HG02759 (cell line): ENCODE results near the gene GCK.

Experiments used
- ATAC-seq: cut with Tn5 transposase; IDR thresholded peaks from one replicate; pipeline ENCODE4 v1.9.1; 2021; ENCODE audit warnings: mild to moderate bottlenecking, moderate library complexity; ENCODE audit not compliant: unreplicated experiment

GCK gene

DNA sequence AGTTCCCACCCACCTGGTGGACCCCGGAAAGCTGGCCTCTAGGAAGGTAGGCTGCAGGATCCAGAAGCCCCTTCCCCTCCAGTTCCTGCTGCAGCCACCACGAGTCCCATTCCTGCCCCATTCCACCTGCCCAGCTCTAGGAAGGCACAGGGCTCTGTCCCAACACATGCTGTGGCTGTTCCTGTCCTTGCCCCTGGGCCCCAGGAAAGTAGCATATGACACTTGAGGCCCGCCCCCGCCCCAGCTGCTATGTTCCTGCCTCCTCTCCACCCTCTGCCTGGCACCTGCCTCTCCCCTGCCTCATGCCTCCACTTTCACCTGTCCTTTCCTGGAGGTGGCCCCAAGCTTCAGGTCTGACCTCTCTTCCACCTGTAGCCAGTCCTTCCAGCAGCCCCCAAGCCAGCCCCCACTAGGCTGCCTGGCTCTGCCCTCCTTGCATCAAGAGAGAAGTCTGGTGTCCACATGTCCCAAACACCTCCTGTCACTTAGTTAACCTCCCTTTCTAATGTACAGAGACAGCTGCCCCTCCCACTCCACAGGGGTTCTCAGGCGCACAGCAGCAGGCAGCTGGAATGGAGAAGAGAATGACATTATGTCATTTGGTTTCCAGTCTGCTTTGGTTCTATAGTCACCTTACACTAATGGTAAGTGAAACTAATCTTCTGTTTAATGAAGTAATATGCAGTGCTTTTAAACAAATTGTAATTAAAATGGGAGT, 34.3 kb upstream of the GCK start:
- ATAC-seq: no peak

DNA sequence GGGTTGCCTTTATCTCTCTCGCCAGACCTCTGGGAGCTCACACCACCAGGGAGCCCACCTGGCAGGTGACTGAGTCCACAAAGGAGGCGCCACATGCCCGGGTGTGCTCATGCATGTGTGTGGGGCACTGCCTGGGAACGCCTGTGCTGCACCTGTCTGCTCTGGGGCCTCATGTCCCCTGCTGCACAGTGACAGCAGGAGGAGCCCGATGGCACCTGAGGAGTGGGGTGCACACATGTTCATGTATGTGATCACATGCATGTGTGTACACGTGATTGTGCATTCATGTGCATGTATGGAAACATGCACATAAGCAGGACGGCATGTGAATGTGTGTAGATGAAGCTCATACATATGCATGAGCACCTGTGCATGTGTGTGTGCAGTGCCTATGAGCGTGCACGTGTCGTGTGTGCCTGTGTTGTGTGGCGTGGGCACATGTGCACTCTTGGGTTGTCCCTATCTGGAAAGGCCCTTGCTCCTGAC, 33.6 kb upstream of the GCK start:
- ATAC-seq: no peak

DNA sequence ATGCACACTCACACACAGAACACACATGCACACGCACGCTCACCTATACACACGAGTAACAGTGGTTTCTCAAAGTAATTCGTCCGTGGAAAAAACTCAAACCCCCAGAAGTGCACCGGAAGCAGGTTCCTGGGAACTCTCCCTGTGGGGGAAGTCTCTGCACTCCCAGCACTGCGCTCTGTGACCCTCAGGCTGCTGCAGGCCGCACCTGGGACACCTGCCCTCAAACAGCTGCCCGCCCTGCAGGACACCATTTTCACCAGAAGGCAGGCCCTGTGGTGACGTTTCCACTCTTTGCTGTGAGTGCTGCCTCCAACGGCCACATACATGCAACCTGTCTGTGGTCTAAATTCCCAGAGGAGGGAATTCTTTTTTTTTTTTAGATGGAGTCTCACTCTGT, 32.8 kb upstream of the GCK start:
- no peak for ATAC-seq

DNA sequence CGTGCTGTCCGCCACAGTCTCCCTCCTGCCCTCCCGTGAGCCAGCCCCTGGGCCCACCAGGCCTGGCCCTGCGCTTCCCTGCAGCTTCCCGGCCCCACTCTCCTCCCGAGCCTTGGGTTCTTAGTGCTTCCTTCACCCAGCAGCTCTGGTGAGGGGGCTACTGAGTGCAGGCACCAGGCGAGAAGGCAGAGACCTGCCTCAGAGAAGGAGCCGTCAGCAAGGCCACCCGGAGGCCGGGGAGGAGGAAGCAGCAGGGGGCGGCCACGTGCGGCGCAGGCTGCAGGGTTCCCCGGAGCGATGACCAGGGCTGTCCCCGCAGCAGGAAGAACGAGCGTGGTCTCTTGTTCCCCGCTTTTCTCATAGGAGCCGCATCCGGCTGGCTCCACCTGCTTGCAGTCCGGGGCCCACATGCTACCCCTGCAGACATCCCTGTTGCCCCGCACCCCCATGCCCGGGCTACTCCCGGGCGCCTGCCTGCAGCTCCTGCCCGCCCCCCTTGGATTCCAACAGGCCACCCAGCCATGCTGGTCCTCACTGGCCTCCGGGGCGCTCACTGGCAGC, 32.1 kb upstream of the GCK start:
- ATAC-seq: no peak

DNA sequence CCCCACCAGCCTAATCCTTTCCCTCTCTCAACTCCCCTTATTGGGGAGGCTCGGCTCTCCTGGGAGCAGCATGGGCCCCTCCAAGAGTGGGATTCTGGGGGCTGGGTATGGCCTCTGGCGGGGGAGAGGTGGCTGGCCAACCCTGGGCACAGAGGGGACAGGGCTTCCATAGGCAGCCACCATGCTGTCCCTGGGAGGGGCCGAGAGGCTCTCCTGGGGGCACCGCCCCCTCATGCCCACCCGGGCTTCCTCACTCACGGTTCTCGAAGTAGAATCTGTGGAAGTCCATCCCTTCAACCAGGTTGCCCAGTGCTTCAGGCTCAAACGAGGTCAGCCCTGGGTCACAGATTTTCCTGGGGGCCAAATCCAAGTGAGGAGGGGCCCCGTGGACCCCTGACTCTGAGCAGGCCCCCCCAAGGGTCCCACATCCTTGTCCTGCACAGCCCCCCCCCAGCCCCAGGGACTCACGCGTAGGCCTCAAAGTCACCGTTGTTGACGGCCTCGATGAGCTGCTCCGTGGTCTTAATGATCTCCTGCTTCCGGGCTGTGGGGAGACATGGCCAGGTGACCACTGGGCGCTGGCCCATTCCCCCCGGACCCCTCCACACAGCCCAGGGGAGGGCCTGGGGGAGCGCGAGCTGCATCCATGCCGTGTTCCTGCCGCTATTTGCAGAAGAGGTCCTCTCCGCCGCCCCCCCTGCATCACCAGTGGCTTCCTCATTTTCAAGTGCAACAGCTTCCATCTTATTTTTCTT, 31.3 kb upstream of the GCK start:
- no peak for ATAC-seq

DNA sequence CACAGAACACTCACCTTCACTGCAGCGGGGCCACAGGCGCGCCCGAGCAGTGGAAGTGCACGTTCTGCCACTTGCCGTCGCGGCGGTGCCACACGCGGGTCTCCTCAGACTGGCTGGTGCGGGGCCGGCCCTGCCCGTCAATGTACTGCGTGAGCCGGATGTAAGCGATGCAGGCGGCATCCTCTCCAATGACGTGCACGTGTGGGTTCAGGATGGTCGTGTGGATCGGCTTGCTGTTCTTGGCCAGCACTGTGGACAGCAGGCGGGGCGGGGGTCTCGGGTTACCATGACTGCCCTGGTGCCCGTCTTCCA, 30.8 kb upstream of the GCK start:
- ATAC-seq: no peak

DNA sequence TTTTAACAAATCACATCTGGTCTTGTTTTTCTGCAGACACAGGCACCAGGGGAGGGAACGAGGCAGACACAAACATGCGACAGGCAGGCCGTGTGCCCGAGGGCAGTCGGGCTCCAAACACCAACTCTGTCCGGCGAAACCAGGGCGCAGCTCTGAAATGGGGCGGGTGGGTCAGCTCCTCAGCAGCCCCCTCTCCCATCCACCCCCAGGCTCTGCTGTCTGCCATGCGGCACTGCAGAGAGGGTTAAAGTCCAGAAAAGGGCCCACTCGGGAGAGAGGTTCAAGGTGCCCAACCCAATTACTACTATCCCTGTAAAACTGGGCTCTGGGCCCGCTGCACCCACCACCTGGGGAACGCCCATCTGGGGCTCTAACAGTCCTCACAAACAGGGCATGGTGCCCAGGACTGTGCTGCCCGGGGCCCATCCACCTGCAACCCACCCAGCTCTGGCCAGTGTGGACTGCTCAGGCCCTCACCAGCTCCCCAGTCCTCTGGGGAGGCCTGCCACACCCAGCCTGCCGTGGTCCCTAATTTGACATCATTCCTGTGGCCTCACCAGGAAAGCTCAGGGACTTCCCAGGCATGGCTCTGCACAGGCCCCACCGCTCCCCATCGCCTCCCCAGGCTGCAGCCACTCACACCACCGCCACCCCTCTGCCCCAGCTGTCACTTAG, 30.3 kb upstream of the GCK start:
- no peak for ATAC-seq

DNA sequence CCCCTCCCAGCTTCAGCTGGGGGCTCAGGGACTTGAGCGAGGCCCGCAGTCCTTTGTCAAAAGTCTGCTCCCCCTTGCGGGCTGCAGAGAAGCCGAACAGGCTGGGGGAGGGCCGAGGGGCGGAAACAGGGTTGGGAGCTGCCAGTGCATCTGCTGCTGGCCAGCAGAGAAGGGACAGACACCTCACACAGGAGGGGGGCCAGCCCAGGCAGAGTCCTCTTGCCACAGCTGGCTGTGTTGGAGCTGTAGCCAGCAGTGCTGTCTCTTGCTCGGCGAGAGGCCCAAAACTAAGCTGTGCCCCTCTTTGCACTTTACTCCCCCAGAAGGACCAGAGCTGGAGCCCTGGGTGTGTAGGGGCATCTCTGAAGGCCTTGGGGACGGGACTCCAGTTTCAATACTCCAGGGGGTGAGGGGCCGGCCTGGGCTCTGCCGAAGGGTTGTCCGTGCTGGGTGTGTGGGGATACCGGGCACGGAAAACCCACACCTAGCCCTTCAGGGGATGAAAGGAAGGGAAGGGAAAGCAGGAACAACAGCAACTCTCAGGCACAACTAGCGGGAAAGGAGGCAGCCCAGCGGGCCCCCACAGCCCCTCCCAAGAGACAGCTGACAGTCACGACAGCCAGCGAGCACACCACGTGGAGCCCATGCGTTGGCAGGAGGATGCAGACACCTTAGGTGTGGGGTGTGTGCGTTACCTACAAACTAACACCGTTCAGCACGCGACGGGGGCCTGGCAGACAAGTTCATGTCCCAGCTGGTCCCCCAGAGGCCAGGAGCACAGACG, 29.4 kb upstream of the GCK start:
- ATAC-seq: no peak

DNA sequence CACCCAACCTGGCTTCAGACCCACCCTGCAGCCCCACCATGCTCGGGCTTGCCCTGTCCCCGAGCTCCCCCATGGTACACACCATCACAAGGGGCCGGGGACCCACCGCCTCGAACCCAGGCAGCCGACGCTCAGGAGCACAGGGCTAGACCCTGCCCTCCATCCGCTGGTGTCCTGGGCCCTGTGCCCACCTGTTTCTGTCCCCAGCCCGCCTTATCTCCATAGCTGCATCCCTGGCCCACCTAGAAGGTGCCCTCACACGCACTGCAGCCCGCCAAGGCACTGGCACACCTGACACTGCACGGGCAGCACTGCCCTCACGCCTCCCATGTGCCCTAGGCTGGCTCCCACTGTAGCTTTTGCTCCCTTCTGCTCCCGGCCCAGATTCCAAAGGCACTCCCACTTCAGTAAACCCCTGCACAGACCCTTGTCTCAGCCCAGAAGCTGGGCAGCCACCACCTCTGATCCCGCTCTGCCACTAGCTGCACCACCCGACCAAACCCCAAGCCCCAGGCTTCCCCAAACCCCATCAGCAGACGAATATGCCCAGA, 28.7 kb upstream of the GCK start:
- ATAC-seq: no peak

DNA sequence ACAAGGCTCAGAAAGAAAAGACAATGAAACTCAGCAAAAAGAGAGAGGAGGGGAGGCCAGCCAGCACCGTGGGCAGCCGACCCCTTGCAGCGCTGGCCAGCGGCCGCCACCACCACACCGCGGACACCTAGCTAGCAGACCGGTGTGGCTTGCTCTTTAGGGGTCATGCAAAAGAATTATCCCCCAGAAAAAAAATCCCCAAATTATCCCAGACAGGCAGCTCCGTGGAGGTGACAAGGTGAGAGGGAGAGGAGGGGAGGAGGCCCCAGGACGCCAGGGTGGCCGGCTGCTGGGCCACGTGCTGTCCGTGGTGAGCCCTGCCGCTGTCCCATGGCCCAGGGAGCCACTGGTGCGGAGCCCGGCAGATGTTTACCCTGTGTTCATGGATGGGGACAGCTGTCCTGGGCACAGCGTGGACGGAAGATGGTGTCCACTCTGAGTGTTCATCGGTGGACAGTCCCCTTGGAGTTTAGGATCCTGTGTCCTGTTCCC, 28.0 kb upstream of the GCK start:
- ATAC-seq: no peak

DNA sequence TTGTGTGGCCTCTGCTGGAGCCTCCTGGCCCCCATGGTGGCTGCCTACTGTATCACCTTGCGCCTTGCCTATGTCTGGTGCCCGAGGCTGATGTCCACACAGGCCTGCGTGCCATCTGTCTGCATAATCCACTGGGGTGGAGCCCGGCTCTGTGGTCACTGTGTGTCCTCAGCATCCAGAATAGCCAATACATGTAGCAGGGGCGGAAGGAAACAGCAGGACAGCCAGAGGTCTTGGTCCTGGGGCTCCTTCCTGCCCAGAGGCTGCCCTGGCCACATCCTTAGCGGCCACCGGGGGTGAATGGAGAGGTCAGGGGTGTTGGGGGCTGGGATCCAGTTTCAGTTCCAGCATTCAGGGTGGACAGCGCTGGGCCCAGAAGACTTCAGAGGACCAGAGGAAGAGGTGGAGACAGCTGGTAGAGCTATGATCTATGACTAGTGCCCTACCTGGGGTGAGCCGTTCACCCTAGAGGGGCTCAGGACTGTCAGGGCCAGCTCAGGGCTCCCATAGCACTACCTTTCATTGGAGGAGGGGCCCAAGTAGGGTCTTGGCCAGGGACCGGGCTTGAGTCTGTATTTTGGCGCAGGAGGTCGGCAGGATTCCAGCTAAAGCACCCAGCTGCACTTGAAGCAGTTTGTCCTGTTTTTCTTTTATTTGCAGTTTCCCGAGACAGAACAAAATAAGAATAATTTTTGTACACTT, 27.4 kb upstream of the GCK start:
- no peak for ATAC-seq

DNA sequence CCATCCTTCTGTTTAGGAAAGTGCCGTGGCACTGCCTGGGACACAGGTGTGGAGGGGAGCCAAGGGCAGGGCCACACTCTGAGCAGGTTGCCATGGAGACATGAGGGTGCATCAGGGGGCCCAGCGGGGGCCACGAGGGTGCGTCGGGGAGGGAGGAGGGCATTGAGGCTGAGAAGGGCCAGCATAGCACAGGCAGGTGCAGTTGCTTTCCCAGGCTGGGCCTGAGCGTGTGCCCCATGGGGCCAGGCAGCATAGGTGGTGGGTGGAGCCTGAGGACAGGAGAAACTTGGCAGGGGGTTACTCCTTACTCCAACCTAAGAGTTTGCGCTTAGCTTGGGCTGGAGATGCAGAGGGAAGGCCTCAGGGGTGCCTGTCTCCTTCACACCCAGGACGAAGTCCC, 26.8 kb upstream of the GCK start:
- ATAC-seq: no peak

DNA sequence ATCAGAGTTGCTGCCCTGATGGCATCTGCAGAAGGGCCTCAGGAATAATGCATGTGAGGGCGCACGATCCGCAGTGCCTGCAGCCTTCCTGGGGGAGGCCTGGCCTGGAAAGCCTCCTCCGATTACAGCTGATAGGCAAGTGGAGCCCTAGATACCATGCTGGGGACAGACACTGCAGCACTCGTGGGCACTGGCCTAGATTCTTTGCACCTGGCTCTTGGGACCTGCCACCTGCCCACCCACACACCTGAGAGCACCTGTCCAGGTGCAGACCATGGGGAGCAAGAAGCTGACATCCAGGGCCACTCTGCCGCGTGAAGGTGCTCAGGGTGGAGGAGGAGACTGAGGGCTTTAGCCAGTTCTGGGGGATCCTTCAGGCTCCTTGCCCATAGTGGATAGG, 26.3 kb upstream of the GCK start:
- ATAC-seq: no peak

DNA sequence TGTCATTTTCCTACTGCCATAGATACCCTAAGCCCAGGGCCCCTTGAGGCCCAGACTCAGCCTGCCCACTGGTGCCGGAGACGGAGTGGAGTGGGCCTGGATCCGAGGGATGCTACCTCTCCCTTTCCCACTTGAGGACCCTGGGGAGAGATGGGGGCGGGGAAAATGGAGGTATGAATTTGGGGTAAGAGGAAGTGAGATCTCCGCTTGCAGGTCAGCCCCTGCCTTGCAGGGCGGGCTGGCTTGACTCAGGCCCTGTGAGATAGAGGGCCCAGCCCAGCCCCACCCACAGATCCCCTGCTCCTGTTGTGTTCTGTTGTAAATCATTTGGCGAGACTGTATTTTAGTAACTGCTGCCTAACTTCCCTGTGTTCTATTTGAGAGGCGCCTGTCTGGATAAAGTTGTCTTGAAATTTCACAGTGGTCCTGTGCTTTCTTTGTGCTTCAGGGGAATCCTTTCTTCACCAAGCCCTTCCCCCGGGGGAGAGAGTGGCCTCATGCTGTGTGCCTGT, 24.7 kb upstream of the GCK start:
- ATAC-seq: no peak

DNA sequence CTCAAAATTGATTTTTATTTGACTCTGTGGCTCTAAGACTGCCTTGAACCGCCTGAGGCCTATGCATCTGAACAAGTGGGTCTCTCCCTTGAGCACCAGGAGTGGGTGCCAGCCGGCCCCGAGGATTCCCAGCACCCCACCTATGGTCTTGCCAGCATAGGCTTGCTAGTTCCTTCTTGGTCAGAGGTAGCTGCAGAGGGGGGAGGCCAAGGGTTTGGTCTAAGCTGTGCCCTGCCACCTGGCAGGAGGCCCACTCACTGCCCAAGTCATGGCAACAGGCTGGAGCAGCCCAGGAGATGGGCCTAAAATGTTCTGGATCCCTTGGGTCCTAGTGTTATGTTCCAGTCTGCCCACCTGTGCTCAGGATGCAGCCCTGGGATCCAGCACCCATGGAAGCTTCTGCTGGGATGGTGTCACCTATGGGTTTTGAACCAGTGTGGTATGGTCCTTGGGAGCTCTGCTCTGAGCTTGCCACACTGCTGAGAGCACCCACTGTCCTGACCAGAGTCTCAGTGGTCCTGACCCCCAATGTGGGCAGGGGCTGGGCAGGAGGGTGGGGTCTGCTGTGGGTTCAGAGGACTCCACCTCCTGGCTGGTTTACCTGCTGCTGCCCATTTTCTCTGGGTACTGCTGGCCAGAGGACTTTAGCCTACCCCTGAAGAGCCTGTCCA, 24.1 kb upstream of the GCK start:
- ATAC-seq: no peak

DNA sequence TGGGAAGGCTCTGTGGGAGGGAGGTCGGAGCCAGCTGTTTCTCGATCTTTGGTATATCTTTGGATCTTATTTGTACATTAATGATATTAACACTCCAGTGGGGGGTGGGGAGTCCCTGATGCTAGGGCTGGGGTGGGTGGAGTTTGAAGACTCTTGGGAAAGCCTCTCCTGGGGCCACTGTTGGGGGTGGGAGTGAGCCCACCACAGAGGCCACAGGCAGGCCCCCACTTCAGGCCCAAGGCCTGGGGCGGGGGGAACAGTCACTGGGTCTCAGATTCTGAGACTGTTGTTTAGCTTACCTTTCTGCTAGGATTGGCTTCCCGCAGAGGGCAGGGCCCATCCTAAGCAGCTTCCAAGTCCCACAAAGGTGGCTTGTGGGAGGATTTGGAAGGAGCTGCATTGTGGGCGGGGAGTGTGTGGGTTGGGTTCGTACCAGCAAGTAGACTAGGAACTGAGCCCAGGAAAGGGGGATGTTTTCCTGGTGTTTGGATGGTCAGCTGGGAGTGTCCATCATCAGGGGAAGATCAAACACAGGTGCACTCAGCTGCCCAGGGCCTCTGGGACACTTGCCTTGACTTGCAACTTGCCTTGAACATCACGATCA, 23.4 kb upstream of the GCK start:
- no peak for ATAC-seq

DNA sequence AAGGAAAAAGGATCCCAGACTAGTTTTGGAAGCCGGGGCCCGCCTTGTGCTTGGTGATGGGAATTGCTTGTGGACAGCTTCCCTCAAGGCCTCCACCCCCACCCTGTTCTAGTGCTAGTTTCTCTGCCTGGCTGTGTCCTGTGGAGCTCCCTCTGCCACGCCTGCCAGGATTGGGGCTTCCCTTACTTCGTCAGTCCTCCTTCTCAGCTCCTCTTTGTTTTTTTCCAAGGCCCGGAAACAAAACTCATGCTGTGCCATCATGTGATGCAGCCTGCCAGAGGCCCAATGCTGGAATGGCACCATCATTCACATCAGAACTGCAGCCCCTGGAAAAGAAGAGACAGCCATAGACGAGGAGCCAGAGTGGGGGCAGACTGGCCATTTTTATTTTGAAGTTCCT, 22.8 kb upstream of the GCK start:
- ATAC-seq: no peak

DNA sequence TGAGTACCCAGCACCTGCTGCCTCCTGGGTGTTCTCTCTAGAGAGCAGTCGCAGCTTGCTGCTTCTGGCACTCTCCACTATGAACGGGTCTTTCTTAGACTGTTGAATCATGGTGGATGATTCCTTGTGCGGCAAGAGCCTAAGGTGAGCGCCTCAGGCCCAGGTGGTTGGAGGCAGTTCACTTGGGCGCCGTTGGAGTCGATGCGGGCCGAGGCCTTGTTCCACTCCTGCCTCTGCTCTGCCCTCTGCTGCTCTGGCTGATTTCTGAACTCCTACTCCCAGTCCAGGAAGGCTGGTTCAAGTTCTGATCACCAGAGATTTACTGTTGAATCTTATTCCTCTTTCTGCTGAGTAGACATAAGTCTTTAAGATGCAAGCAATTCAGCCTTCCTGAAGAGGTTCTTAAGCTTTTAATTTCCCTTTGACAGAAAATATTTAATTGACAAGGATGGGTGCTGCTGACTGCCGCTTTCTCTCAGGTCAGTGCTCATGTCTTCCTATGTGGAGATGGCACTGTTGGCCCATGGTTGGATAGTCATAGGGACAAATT, 22.0 kb upstream of the GCK start:
- no peak for ATAC-seq

DNA sequence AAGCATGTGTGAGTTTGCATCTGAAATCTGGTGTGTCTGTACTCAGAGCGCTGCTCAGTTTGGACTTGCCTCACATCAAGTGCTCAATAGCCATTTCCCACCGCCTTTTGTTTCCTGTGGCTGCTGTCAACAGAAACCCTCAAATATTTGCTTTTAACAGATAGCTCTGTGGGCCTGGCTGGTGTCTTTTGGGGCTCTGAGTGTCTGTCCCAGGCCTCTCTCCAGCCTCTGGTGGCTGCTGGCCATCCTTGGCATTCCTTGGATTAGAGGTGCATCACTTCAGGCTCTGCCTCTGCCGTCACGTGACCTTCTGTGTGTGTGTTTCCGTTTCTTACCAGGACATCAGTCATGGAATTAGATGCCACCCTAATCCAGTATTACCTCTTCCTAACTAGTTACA, 20.9 kb upstream of the GCK start:
- ATAC-seq: no peak
